Lower leg skin (tissue), 3 donors: ENCODE measurements around the gene CCDC27.
"Not testable (repeated sequence)": the region's sequence is repeated elsewhere in the genome, so short reads cannot be mapped to it uniquely, and the experiment has no call there.

Experiments
- CTCF ChIP-seq, 3 donors: fragments of 450-650 bp; IDR thresholded peaks; one replicate each; pipeline ENCODE4 v1.5.1; 2016; ENCODE audit warnings: antibody characterized with exemption in 3 of 3, mild to moderate bottlenecking in 3 of 3, moderate library complexity in 2 of 3
- POLR2A ChIP-seq, 2 donors: fragments of 450-650 bp; IDR thresholded peaks; one replicate each; pipeline ENCODE4 v1.6.1; 2016 to 2017; ENCODE audit warnings: antibody characterized with exemption in 2 of 2, mild to moderate bottlenecking in 1 of 2, moderate library complexity in 1 of 2

- not testable (repeated sequence) for TF ChIP-seq CTCF, POLR2A (IDR thresholded peaks at IDR 0.05)
Observed at GRCh38 chr1:3804627-3804944, 52.3 kb downstream of the CCDC27 start.
